22Rv1 (cell line): Measurements from ENCODE around the gene SAMD13.

Experiments
- ZFX ChIP-seq: fragments of 450-650 bp; IDR thresholded peaks from 2 replicates; pipeline ENCODE4 v1.6.1; 2017; ENCODE audit warnings: antibody characterized with exemption, borderline replicate concordance
- TF ChIP-seq, protein P1 (sequence below): fragments of 450-650 bp; IDR thresholded peaks from 2 replicates; pipeline ENCODE4 v1.5.1; 2017; ENCODE audit warnings: mild to moderate bottlenecking

- TF ChIP-seq, protein P1, sequence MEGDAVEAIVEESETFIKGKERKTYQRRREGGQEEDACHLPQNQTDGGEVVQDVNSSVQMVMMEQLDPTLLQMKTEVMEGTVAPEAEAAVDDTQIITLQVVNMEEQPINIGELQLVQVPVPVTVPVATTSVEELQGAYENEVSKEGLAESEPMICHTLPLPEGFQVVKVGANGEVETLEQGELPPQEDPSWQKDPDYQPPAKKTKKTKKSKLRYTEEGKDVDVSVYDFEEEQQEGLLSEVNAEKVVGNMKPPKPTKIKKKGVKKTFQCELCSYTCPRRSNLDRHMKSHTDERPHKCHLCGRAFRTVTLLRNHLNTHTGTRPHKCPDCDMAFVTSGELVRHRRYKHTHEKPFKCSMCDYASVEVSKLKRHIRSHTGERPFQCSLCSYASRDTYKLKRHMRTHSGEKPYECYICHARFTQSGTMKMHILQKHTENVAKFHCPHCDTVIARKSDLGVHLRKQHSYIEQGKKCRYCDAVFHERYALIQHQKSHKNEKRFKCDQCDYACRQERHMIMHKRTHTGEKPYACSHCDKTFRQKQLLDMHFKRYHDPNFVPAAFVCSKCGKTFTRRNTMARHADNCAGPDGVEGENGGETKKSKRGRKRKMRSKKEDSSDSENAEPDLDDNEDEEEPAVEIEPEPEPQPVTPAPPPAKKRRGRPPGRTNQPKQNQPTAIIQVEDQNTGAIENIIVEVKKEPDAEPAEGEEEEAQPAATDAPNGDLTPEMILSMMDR: no peak
- no peak for TF ChIP-seq ZFX
Measured at GRCh38 chr1:84347932-84348555, 46.5 kb downstream of the SAMD13 start.
